ENCODE measurements around the gene HOXC4.

Gene HOXC4

GRCh38 chr12:54016051-54016450 is 37.6 kb upstream of the HOXC4 start:
- DNase-seq = no peak

- DNase-seq = no peak
These were observed 37.1 kb upstream of the HOXC4 start for GRCh38 chr12:54016478-54016964.

GRCh38 chr12:54017027-54017788 is 36.4 kb upstream of the HOXC4 start:
- no peak for DNase-seq

- peak in 3 of 4 experiments; percentile 32 to 45 (median 38) for DNase-seq
These were observed 35.7 kb upstream of the HOXC4 start for GRCh38 chr12:54017878-54018467.

GRCh38 chr12:54018468-54018984 is 35.1 kb upstream of the HOXC4 start:
- no peak for DNase-seq

GRCh38 chr12:54019091-54019811 is 34.4 kb upstream of the HOXC4 start:
- DNase-seq = no peak

- no peak for DNase-seq
These were observed 33.6 kb upstream of the HOXC4 start for GRCh38 chr12:54019924-54020590.

GRCh38 chr12:54020591-54021405 is 32.8 kb upstream of the HOXC4 start:
- no peak for DNase-seq

- no peak for DNase-seq
These were observed 32.1 kb upstream of the HOXC4 start for GRCh38 chr12:54021432-54022013.

- DNase-seq = no peak
These were observed 30.4 kb upstream of the HOXC4 start for GRCh38 chr12:54022960-54023884.

GRCh38 chr12:54024127-54024526 is 29.5 kb upstream of the HOXC4 start:
- DNase-seq = no peak

- DNase-seq = no peak
These were observed 28.9 kb upstream of the HOXC4 start for GRCh38 chr12:54024581-54025305.

GRCh38 chr12:54025499-54026405 is 27.9 kb upstream of the HOXC4 start:
- no peak for DNase-seq

- no peak for DNase-seq
These were observed 26.8 kb upstream of the HOXC4 start for GRCh38 chr12:54026640-54027441.

- no peak for DNase-seq
These were observed 26.2 kb upstream of the HOXC4 start for GRCh38 chr12:54027442-54027786.

- no peak for DNase-seq
These were observed 25.1 kb upstream of the HOXC4 start, which contains the start of gene HOXC6 for GRCh38 chr12:54028314-54029201. Gene HOXC6, plus strand, starts transcription at chr12:54028440. Its CDS starts 82 bp downstream, at chr12:54028522.
